Astrocyte of the cerebellum (primary cell): ENCODE data around the gene SRSF1.

ENCODE experiments used
- DNase-seq: peaks from one replicate; pipeline ENCODE4 v3.0.0-alpha.2; 2011; ENCODE audit warnings: low read depth
- H3K4me3 ChIP-seq: 2 replicates; pipeline ENCODE4 v1.5.1; 2011; ENCODE audit warnings: mild to moderate bottlenecking, low read depth, low read length, moderate library complexity
- CTCF ChIP-seq: IDR thresholded peaks from 2 replicates; pipeline ENCODE4 v1.5.1; 2012; ENCODE audit warnings: low read length, low read depth, moderate library complexity, mild to moderate bottlenecking; ENCODE audit errors: missing control alignments
- in situ Hi-C: cut with HindIII; loops from 2 replicates; pipeline ENCODE4 v1.10.0; 2017; ENCODE audit warnings: low sequenced_read_pairs

SRSF1 gene

GRCh38 chr17:57984261-57984890 lies 22.7 kb downstream of the SRSF1 start:
- DNase-seq, result no peak
- in situ Hi-C loops, result loop anchor here (5.0 kb wide), 1 partner anchor 57 kb away; no protein-coding TSS in a partner anchor
- no peak overlapping the region for H3K4me3 ChIP-seq
- TF ChIP-seq CTCF, result no peak

- no peak overlapping the region for H3K4me3 ChIP-seq
- in situ Hi-C loops, result loop anchor here (5.0 kb wide), 1 partner anchor 56 kb away; no protein-coding TSS in a partner anchor
- TF ChIP-seq CTCF, result no peak
- no peak for DNase-seq
These were observed 23.6 kb downstream of the SRSF1 start for GRCh38 chr17:57983446-57983845.

GRCh38 chr17:57982452-57983170 lies 24.4 kb downstream of the SRSF1 start:
- no peak overlapping the region for H3K4me3 ChIP-seq
- no peak for TF ChIP-seq CTCF
- in situ Hi-C loops, result loop anchor here (5.0 kb wide), 1 partner anchor 55 kb away; no protein-coding TSS in a partner anchor
- no peak for DNase-seq

- in situ Hi-C loops, result loop anchor here (5.0 kb wide), 1 partner anchor 53 kb away; no protein-coding TSS in a partner anchor
- H3K4me3 ChIP-seq, result no peak overlapping the region
- TF ChIP-seq CTCF, result no peak
- no peak for DNase-seq
These were observed 26.5 kb downstream of the SRSF1 start for GRCh38 chr17:57980522-57980921.

GRCh38 chr17:57979076-57979475 lies 28.0 kb downstream of the SRSF1 start:
- H3K4me3 ChIP-seq, result no peak overlapping the region
- no peak for TF ChIP-seq CTCF
- in situ Hi-C loops, result no loop called here
- no peak for DNase-seq

- in situ Hi-C loops, result no loop called here
- TF ChIP-seq CTCF, result no peak
- DNase-seq, result no peak
- H3K4me3 ChIP-seq, result no peak overlapping the region
These were observed 30.5 kb downstream of the SRSF1 start for GRCh38 chr17:57976594-57976993.
